Bronchial epithelial cell (primary cell): Measurements from ENCODE around the gene PPP6R2. TPM values are rescaled to one million over a fixed set of nuclear protein-coding genes. Genes with fewer than 3 reads are reported as not detected.

Experiments used
- DNase-seq: peaks from one replicate; pipeline ENCODE4 v3.0.0-alpha.2; 2010; ENCODE audit warnings: low read depth
- FAIRE-seq: peaks from 2 replicates; lab custom pipeline; 2011; peaks lifted over from hg19 to GRCh38; lab: Jason Lieb, UNC
- H3K27me3 ChIP-seq: 2 replicates; pipeline ENCODE4 v1.5.1; 2011; ENCODE audit warnings: low read length; ENCODE audit not compliant: control insufficient read depth, insufficient read depth
- H3K36me3 ChIP-seq: 2 replicates; pipeline ENCODE4 v1.5.1; 2011; ENCODE audit warnings: low read length; ENCODE audit not compliant: control insufficient read depth, insufficient read depth
- H3K4me3 ChIP-seq: 2 replicates; pipeline ENCODE4 v1.5.1; 2011; ENCODE audit warnings: mild to moderate bottlenecking, low read depth, low read length, control low read depth
- CTCF ChIP-seq: IDR thresholded peaks from 2 replicates; pipeline ENCODE4 v1.5.1; 2011; ENCODE audit warnings: mild to moderate bottlenecking, moderate library complexity, low read length, control low read depth, inconsistent platforms; ENCODE audit not compliant: insufficient read depth, severe bottlenecking
- total RNA-seq: library from RNA; depleted of rRNA; stranded (reverse); fragments of >200 nt; gene quantifications from 2 replicates; pipeline ENCODE4 v1.2.1, GENCODE V29; 2014

The PPP6R2 gene
- total RNA-seq, 1 donor from 2014 or later = 50.5 TPM

- TF ChIP-seq CTCF = no peak
- no peaks in the 10 kb centered on the region for H3K27me3 ChIP-seq
- peaks cover 19% of the 10 kb centered on the region for H3K36me3 ChIP-seq
- DNase-seq (no peak), FAIRE-seq (no peak)
- no peak overlapping the region for H3K4me3 ChIP-seq
Measured at GRCh38 chr22:50445071-50445879, 102.1 kb downstream of the PPP6R2 start.

- no peak for TF ChIP-seq CTCF
- no peak for DNase-seq
- no peaks in the 10 kb centered on the region for H3K27me3 ChIP-seq
- peaks cover 15% of the 10 kb centered on the region for H3K36me3 ChIP-seq
- no peak for FAIRE-seq
- no peak overlapping the region for H3K4me3 ChIP-seq
Measured at GRCh38 chr22:50445880-50446707, 103.0 kb downstream of the PPP6R2 start.

- no peak for FAIRE-seq
- H3K4me3 ChIP-seq = no peak overlapping the region
- H3K27me3 ChIP-seq = no peaks in the 10 kb centered on the region
- no peak for TF ChIP-seq CTCF
- peaks cover 13% of the 10 kb centered on the region for H3K36me3 ChIP-seq
- no peak for DNase-seq
Measured at GRCh38 chr22:50446708-50447575, 103.8 kb downstream of the PPP6R2 start.

GRCh38 chr22:50447576-50448551, 104.7 kb downstream of the PPP6R2 start:
- H3K36me3 ChIP-seq = peaks cover 13% of the 10 kb centered on the region

More at GRCh38 chr22:50447576-50448551, 104.7 kb downstream of the PPP6R2 start:
- H3K4me3 ChIP-seq = no peak overlapping the region
- TF ChIP-seq CTCF = no peak
- H3K27me3 ChIP-seq = no peaks in the 10 kb centered on the region
- FAIRE-seq (no peak), DNase-seq (no peak)
